Measurements from ENCODE around the gene SEMA4B.
"Not testable (repeated sequence)": the region's sequence is repeated elsewhere in the genome, so short reads cannot be mapped to it uniquely, and the experiment has no call there.

SEMA4B gene

DNA sequence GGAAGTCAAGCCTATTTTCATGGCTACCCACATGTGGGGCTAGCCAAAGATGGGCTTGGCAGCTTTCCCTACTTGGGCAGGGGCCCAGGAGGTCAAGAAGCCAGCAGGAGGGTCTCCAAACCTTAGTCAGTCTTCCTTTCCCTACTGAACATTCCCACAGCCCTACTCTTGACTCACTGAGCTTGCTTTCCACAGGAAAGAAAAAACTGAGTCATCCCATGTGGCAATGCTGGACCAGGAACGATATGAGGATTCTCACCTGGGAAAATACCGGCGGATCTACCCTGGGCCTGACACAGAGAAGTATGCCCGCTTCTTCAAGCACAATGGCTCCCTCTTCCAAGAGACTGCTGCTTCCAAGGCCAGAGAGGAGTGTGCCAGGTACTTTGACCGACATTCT, 60.7 kb downstream of the SEMA4B start:
- no peak for DNase-seq (ENCODE audit: low read depth)

DNA sequence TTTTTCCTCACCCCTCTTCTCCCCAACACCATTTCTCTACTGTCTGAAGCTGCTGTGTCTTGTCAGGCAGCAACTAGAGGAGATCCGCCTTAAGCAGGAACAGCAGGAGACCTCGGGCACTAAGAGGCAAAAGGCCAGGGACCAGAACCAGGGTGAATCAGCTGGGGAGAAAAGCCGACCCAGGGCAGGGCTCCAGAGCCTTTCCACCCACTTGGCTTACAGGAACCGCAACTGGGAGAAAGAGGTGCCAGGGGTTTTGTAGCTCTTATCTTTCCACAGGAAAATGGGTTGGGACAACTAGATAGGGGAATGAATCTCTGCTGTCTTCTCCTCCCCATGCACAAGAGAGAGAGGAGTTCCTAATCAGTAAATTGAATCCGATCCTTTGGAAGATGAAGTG, 61.3 kb downstream of the SEMA4B start:
- DNase-seq (ENCODE audit: low read depth): no peak

DNA sequence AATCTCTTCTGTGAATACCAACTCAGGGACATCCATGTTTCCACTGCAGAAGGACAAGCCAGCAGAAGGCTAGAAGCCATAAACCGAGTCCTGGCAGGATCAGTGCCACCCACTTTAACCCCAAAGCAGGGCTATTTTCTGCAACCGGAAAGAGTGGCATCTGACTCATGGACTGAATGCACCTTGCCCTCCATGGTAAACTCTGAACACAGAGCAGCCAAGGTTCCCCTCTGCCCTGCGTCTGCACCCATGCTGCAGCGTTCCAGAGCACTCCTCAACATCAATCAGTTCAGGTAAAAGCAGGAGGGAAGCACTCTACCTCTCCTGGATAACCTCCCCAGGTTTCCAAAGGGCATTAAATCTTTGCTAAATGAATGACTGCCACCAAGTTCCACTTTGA, 63.5 kb downstream of the SEMA4B start:
- no peak for DNase-seq (ENCODE audit: low read depth)

DNA sequence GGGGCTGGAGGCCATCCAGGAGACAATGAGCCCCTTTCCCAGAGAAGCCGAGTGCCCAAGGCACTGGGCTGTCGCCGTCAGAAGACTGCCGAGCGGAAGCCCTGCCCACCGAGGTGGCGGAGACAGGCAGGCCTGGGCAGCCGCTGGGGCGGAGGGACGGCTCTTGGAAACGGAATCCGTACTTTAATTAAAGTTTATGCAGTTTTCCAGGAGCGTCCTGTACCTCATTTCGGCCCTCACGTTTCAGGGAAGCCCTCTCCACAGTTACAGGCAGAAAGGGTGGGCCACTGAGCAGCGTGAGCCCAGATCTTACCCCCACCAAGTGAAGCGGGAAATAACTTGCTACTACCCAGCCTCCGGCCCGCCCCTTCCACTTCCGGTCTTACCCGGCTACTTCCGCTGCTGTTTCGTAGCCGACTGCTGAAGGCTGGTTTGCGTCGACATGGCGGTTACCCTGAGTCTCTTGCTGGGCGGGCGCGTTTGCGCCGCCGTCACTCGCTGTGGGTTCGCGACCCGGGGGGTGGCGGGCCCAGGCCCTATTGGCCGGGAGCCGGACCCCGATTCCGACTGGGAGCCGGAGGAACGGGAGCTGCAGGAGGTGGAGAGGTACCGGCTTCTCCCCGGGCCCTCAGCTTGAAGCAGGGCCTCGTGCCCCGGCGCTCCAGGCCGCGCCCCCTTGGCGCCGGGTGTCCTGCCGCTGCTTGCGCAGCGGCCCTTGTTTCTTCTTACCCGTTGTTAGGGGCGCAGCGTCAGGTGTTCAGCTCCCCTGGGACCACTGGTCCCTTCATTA, 64.3 kb downstream of the SEMA4B start, which contains the start of gene NGRN:
TSS of gene NGRN (plus strand) at position 402 of the 790 bp plus-strand sequence. CDS start at position 443, 41 bp downstream.
- DNase-seq (ENCODE audit: low read depth): peak; percentile 80

DNA sequence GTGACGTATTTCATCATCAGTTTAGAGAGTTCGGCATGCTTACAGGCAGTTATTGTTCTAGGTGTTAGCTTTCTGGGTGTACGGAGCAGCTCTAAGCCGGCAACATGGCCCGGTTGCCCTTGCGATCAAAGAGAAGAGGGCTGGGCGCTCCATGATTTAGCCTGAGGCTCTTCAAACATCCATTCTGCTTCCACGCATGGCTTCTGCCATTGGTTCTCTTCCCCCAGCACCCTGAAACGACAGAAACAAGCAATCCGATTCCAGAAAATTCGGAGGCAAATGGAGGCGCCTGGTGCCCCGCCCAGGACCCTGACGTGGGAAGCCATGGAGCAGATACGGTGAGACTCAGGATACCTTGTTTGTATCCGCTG, 64.9 kb downstream of the SEMA4B start:
- no peak for DNase-seq (ENCODE audit: low read depth)

DNA sequence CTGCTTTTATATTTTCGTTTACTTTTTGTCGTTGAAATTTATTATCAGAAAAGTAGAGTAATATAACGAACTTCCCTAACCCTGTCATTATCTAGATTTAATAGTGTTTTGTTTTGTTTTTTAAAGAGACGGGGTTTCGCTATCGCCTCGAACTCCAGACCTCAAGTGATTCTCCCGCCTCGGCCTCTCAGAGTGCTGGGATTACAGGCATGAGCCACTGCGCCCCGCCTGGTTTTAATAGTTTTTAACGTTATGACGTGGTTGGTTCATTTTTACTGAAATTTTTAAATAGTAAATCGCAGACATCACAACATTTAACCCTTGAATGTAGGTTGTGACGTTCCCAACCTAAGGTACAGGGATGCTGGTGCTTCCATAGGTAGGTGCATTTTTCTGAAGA, 65.4 kb downstream of the SEMA4B start:
- DNase-seq (ENCODE audit: low read depth): no peak

DNA sequence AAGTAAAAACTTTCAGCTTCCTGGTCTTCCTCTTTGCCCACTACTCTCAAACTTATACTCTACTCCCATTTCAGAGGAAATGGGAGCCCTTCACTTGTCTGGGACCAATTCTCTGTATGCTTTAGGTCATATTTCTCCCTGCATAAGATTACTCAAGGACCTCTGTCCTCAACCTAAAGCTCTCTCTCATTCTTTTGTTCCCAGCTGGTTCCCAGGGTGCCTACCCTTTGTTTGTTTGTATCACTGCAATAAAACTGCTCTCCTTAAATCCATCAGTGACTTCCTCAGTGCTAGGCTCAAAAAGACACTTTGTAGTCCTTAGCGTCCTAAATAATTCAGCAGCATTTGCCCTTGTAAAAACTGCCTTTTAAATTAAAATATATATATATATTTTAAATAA, 67.3 kb downstream of the SEMA4B start:
- no peak for DNase-seq (ENCODE audit: low read depth)

DNA sequence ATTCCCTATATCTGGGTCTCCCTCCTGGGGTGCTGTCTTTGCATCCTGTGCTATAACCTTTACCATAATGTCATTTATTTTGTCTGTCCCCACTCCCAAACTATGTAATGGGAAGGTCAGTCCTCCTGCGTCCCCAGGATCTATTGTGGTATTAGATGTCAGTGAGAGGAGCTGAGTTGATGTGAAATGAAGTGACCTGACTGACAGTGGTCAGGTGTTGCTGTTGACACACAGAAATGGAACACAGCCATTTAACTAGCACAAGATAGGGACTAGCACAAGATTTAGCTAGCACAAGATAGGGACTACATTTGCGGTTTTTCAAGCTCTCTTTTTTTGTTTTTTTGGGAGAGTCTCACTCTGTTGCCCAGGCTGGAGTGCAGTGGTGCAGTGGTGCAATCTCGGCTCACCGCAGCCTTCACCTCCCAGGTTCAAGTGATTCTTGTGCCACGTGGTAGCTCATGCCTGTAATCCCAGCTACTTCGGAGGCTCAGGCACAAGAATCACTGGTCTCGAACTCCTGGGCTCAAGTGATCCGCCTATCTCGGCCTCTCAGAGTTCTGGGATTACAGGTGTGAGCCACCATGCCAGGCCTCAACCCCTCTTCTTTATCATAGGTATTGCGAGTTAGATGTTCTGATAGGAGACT, 69.5 kb downstream of the SEMA4B start:
- no peak for DNase-seq (ENCODE audit: low read depth)

DNA sequence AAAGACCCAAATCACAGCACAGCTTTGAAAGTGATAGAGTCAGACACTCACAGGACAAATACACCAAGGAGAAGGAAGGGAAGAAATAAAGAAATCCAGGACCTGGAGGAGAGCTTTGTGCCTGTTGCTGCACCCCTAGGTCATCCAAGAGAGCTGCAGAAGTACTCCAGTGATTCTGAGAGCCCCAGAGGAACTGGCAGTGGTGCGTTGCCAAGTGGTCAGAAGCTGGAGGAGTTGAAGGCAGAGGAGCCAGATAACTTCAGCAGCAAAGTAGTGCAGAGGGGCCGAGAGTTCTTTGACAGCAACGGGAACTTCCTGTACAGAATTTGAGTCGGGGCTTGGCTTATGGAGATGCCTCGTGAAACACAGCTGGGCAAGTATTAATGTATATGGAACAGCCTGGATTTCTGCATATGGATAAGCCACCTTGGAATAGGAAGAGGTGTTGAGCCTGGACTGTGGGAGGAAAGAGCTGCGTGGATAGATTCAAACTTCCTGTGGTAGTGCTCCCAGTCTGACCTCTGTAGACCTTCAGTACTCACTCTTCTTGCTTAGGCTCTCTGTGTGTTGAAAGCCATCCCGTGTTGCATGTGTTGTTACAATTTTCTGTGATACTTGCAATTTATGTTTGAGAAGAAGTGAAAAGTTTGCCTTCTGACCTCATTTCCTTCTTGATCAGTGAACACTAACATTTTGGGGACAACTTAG, 70.5 kb downstream of the SEMA4B start:
- no peak for DNase-seq (ENCODE audit: low read depth)

DNA sequence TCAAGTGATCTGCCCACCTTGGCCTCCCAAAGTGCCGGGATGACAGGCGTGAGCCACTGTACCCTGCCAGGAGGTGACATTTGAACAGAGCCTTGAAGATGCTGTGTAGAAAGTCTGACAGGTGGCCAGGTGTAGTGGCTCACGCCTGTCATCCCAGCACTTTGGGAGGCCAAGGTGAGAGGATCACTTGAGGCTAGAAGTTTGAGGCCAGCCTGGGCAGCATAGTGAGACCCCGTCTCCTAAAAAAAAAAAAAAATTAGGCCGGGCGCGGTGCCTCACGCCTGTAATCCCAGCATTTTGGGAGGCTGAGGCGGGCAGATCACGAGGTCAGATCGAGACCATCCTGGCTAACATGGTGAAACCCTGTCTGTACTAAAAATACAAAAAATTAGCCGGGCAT, 77.3 kb downstream of the SEMA4B start:
- not testable (repeated sequence) for DNase-seq (ENCODE audit: low read depth)
